Progenitor cell of endocrine pancreas (in vitro differentiated cells): ENCODE data around the gene SCAMP2. TPM values are rescaled to one million over a fixed set of nuclear protein-coding genes. Genes with fewer than 3 reads are reported as not detected.

Experiments
- DNase-seq: peaks from one replicate; pipeline ENCODE4 v3.0.0; 2021; ENCODE audit warnings: low spot score; ENCODE audit not compliant: unreplicated experiment
- H3K27ac Mint-ChIP-seq: 2 replicates; pipeline ENCODE4 v1.8.0; 2021; ENCODE audit warnings: mild to moderate bottlenecking, moderate library complexity, mixed read lengths
- H3K27me3 Mint-ChIP-seq: 2 replicates; pipeline ENCODE4 v1.8.0; 2021; ENCODE audit warnings: mixed read lengths
- H3K36me3 Mint-ChIP-seq: 2 replicates; pipeline ENCODE4 v1.8.0; 2022; ENCODE audit warnings: mixed read lengths; ENCODE audit not compliant: insufficient read depth
- H3K4me1 Mint-ChIP-seq: 2 replicates; pipeline ENCODE4 v1.8.0; 2021; ENCODE audit warnings: low read depth, mixed read lengths
- H3K4me3 Mint-ChIP-seq: 2 replicates; pipeline ENCODE4 v1.8.0; 2021; ENCODE audit warnings: low read depth, mild to moderate bottlenecking, moderate library complexity, mixed read lengths
- H3K9me3 Mint-ChIP-seq: 2 replicates; pipeline ENCODE4 v1.8.0; 2021; ENCODE audit warnings: low read depth, mixed read lengths
- microRNA-seq: library from miRNA; unstranded; fragments of <30 nt; microRNA quantifications from one replicate; pipeline ENCODE4 v1.1.0, GENCODE V29; 2020; ENCODE audit warnings: borderline number of aligned reads; ENCODE audit not compliant: unreplicated experiment
- total RNA-seq: library from RNA; stranded (reverse); gene quantifications from 2 replicates; pipeline ENCODE4 v1.2.1, GENCODE V29; 2021
- TF ChIP-seq, protein P1 (sequence below): fragments of 200-600 bp; sonication (generic); IDR thresholded peaks from one replicate; pipeline ENCODE4 v1.5.0; 2021; ENCODE audit warnings: antibody characterized with exemption, mild to moderate bottlenecking; ENCODE audit not compliant: unreplicated experiment

Gene SCAMP2
- total RNA-seq, 1 donor from 2014 or later: 63.0 TPM

DNA sequence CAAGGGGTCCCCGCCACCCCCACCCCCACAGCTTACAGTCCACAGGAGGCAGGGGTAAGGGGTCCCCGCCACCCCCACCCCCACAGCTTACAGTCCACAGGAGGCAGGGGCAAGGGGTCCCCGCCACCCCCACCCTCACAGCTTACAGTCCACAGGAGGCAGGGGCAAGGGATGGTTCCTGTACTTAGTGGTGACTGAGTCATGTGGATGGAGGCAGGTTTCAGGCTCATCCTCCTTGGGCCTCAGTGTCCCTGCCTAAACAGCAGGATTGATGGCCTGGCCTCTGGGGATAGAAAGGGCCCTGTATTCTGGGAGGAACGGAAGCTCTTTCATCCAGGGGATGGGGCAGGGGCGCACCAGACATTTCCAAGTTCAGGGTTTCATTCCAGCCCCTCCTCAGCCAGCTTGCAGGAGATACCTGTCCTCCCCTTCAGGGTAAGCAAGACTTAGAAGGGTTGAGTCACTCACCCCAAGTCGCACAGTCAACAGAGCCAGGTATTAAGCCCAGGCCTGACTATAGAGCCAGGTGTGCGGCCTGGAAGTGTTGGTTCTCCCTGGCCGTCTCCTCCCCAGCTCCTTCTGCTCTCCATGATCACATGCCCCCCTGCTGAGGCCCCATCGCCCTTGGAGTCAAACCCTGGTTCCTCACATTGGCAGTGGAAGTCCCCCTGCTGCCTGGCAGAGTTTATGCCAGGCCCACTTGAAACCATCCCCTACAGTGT is 78.8 kb downstream of the SCAMP2 start:
- Mint-ChIP-seq H3K36me3 (no peaks in the 10 kb centered on the region), H3K27me3 (no peaks in the 10 kb centered on the region), H3K27ac (no peak overlapping the region), H3K4me1 (peaks cover 3% of the 10 kb centered on the region), H3K9me3 (no peaks in the 10 kb centered on the region), H3K4me3 (no peak overlapping the region)
- TF ChIP-seq, protein P1, sequence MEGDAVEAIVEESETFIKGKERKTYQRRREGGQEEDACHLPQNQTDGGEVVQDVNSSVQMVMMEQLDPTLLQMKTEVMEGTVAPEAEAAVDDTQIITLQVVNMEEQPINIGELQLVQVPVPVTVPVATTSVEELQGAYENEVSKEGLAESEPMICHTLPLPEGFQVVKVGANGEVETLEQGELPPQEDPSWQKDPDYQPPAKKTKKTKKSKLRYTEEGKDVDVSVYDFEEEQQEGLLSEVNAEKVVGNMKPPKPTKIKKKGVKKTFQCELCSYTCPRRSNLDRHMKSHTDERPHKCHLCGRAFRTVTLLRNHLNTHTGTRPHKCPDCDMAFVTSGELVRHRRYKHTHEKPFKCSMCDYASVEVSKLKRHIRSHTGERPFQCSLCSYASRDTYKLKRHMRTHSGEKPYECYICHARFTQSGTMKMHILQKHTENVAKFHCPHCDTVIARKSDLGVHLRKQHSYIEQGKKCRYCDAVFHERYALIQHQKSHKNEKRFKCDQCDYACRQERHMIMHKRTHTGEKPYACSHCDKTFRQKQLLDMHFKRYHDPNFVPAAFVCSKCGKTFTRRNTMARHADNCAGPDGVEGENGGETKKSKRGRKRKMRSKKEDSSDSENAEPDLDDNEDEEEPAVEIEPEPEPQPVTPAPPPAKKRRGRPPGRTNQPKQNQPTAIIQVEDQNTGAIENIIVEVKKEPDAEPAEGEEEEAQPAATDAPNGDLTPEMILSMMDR: no peak
- DNase-seq: no peak

Small RNAs within 50 kb of the gene (microRNA-seq; reads per million reads assigned to microRNA genes)
- gene MIR6882: not detected

Other genes starting within 250 kb of the SCAMP2 start
- 61.6 and 62.6 TPM in 2 replicates for gene EDC3, start 177.3 kb downstream of the SCAMP2 start, total RNA-seq
- gene CYP1A1, start 147.8 kb downstream of the SCAMP2 start, total RNA-seq: 1.5 and 2.8 TPM in 2 replicates
- not detected in 2 replicates for gene CYP1A2, start 124.5 kb downstream of the SCAMP2 start, total RNA-seq
- 70.9 and 72.4 TPM in 2 replicates for gene CSK, start 91.3 kb downstream of the SCAMP2 start, total RNA-seq
- gene LMAN1L, start 60.5 kb downstream of the SCAMP2 start, total RNA-seq: not detected in 2 replicates
- gene CPLX3, start 46.7 kb downstream of the SCAMP2 start, total RNA-seq: not detected in 2 replicates
- 37.3 and 39.8 TPM in 2 replicates for gene ULK3, start 30.2 kb downstream of the SCAMP2 start, total RNA-seq
- gene MPI, start 16.7 kb upstream of the SCAMP2 start, total RNA-seq: 36.4 and 39.6 TPM in 2 replicates
- gene FAM219B, start 33.5 kb upstream of the SCAMP2 start, total RNA-seq: 118 and 122 TPM in 2 replicates
- 189 and 191 TPM in 2 replicates for gene COX5A, start 64.7 kb upstream of the SCAMP2 start, total RNA-seq
- gene RPP25, start 83.4 kb upstream of the SCAMP2 start, total RNA-seq: 0.74 and 1.1 TPM in 2 replicates
- 55.9 and 58.0 TPM in 2 replicates for gene SCAMP5, start 122.2 kb upstream of the SCAMP2 start, total RNA-seq
- 16.5 and 18.0 TPM in 2 replicates for gene PPCDC, start 150.2 kb upstream of the SCAMP2 start, total RNA-seq